Heart left ventricle (tissue), 13 donors: ENCODE measurements around the gene PRR13.

Source experiments
- CTCF ChIP-seq, 12 donors: fragments of 200-600 bp; sonication (generic) in 4 of 12; IDR thresholded peaks; one replicate each; pipeline versions ENCODE4 v1.5.0 to v1.8.0; 2018 to 2022; ENCODE audit warnings: antibody characterized with exemption in 12 of 12, mild to moderate bottlenecking in 5 of 12
- POLR2A ChIP-seq, 2 donors: fragments of 450-650 bp; IDR thresholded peaks; one replicate each; pipeline ENCODE4 v1.6.1; 2017; ENCODE audit warnings: antibody characterized with exemption in 2 of 2, mild to moderate bottlenecking in 2 of 2, moderate library complexity in 2 of 2
- donor health status: ischemic (EF 13 %, LVEDD 7.1; RV severe dilation, severe dysfunction).
- donor health status: DM: no; HTN: yes; CAD: no.
- donor health status: DM: no; HTN: no; CAD: no.
- donor health status: ischemic (EF 25% LVEDD 6.9; RV normal size, moderate dysfunction).
- donor health status: ischemic (EF 25% LVEDD 5.7; RV mildly dilated, moderate dysfunction).
- donor health status: ischemic (EF 35%, LVEDD 5.7; RV mildly dilated, moderate dysfunction).
- donor health status: nonischemic (EF 11% LVEDD 7.7; RV severe dilation, severe dysfunction).
- donor health status: DM: yes; HTN: yes; CAD: no.
- donor health status: PGD.
- donor health status: ischemic (EF 29% LVEDD 5.4; RV normal size, mild dysfunction).
- donor health status: nonischemic (EF 23%, LVEDD 6.1; RV moderate dilation, normal function).

GRCh38 chr12:53481939-53482586, 40.5 kb downstream of the PRR13 start:
- TF ChIP-seq POLR2A (IDR thresholded peaks at IDR 0.05), result no peak
- no peak for TF ChIP-seq CTCF (IDR thresholded peaks at IDR 0.05)
